Measurements from ENCODE around the gene TTC31.
"Not testable (repeated sequence)": the region's sequence is repeated elsewhere in the genome, so short reads cannot be mapped to it uniquely, and the experiment has no call there.

TTC31 gene

GRCh38 chr2:74457549-74458131, 25.2 kb upstream of the TTC31 start:
- peak; percentile 75 to 78 for DNase-seq

- peak; percentile 99 for DNase-seq
Measured at GRCh38 chr2:74458132-74458937, 24.5 kb upstream of the TTC31 start, which contains the start of gene WBP1. Gene WBP1 (plus strand): TSS chr2:74458438. CDS start chr2:74458603, 165 bp downstream.

GRCh38 chr2:74458938-74459363, 23.9 kb upstream of the TTC31 start:
- DNase-seq: no peak

GRCh38 chr2:74459503-74460118, 23.3 kb upstream of the TTC31 start:
- DNase-seq: not testable (repeated sequence)

GRCh38 chr2:74460187-74460586, 22.7 kb upstream of the TTC31 start:
- DNase-seq: not testable (repeated sequence)

GRCh38 chr2:74461187-74462053, 21.5 kb upstream of the TTC31 start:
- DNase-seq: no peak

GRCh38 chr2:74462054-74462785, 20.7 kb upstream of the TTC31 start:
- DNase-seq: no peak

- no peak for DNase-seq
Measured at GRCh38 chr2:74462786-74463105, 20.1 kb upstream of the TTC31 start.

GRCh38 chr2:74464406-74464805, 18.5 kb upstream of the TTC31 start:
- no peak for DNase-seq

GRCh38 chr2:74470742-74471141, 12.1 kb upstream of the TTC31 start:
- DNase-seq: not testable (repeated sequence)

GRCh38 chr2:74471332-74472065, 11.4 kb upstream of the TTC31 start:
- no peak for DNase-seq

- peak; percentile 95 to 96 for DNase-seq
Measured at GRCh38 chr2:74472086-74472944, 10.6 kb upstream of the TTC31 start, which contains the start of gene MRPL53. Gene MRPL53 (minus strand): TSS chr2:74472680. CDS start chr2:74472660, 20 bp downstream.

- no peak for DNase-seq
Measured at GRCh38 chr2:74472945-74473258, 10.0 kb upstream of the TTC31 start.

GRCh38 chr2:74474481-74474880, 8.4 kb upstream of the TTC31 start:
- no peak for DNase-seq

- DNase-seq: no peak
Measured at GRCh38 chr2:74474899-74475298, 8.0 kb upstream of the TTC31 start.

GRCh38 chr2:74481431-74481830, 1.4 kb upstream of the TTC31 start:
- no peak for DNase-seq

- DNase-seq: peak in 1 of 2 experiments; percentile 27
Measured at GRCh38 chr2:74481961-74482800, 700 bp upstream of the TTC31 start.

- not testable (repeated sequence) for DNase-seq
Measured at GRCh38 chr2:74483675-74484164, 839 bp downstream of the TTC31 start.

- no peak for DNase-seq
Measured at GRCh38 chr2:74486141-74486540, 3.3 kb downstream of the TTC31 start.

Data from activated CD4-positive, alpha-beta T cell treated with anti-CD3 and anti-CD28 coated beads, Interleukin-2, amount 50 U/mL, for 4 hours (primary cell).